Measurements from ENCODE around the gene MYPOP.

- TF ChIP-seq, protein P1, sequence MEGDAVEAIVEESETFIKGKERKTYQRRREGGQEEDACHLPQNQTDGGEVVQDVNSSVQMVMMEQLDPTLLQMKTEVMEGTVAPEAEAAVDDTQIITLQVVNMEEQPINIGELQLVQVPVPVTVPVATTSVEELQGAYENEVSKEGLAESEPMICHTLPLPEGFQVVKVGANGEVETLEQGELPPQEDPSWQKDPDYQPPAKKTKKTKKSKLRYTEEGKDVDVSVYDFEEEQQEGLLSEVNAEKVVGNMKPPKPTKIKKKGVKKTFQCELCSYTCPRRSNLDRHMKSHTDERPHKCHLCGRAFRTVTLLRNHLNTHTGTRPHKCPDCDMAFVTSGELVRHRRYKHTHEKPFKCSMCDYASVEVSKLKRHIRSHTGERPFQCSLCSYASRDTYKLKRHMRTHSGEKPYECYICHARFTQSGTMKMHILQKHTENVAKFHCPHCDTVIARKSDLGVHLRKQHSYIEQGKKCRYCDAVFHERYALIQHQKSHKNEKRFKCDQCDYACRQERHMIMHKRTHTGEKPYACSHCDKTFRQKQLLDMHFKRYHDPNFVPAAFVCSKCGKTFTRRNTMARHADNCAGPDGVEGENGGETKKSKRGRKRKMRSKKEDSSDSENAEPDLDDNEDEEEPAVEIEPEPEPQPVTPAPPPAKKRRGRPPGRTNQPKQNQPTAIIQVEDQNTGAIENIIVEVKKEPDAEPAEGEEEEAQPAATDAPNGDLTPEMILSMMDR (IDR thresholded peaks at IDR 0.05; ENCODE audit: low read depth, low read length, missing input control), result no peak
- TF ChIP-seq RAD21 (IDR thresholded peaks at IDR 0.05) (no peak), ATF3 (IDR thresholded peaks at IDR 0.05) (no peak)
- TF ChIP-seq, protein P2, sequence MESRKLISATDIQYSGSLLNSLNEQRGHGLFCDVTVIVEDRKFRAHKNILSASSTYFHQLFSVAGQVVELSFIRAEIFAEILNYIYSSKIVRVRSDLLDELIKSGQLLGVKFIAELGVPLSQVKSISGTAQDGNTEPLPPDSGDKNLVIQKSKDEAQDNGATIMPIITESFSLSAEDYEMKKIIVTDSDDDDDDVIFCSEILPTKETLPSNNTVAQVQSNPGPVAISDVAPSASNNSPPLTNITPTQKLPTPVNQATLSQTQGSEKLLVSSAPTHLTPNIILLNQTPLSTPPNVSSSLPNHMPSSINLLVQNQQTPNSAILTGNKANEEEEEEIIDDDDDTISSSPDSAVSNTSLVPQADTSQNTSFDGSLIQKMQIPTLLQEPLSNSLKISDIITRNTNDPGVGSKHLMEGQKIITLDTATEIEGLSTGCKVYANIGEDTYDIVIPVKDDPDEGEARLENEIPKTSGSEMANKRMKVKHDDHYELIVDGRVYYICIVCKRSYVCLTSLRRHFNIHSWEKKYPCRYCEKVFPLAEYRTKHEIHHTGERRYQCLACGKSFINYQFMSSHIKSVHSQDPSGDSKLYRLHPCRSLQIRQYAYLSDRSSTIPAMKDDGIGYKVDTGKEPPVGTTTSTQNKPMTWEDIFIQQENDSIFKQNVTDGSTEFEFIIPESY (IDR thresholded peaks at IDR 0.05), result no peak
Measured at GRCh38 chr19:45852983-45853382, 49.4 kb downstream of the MYPOP start.
